Activated naive CD4-positive, alpha-beta T cell treated with anti-CD3 and anti-CD28 coated beads, Interleukin-2, amount 50 U/mL, for 24 hours (primary cell): ENCODE results near the gene ASB18.
A peak's percentile ranks its signal among the peaks of the same experiment; 100 is the strongest.

Experiments
- H3K27ac Mint-ChIP-seq: one replicate; pipeline ENCODE4 v1.8.0; 2021; ENCODE audit warnings: mild to moderate bottlenecking, mixed read lengths
- H3K27me3 Mint-ChIP-seq: one replicate; pipeline ENCODE4 v1.8.0; 2021; ENCODE audit warnings: mixed read lengths
- H3K36me3 Mint-ChIP-seq: one replicate; pipeline ENCODE4 v1.8.0; 2021; ENCODE audit warnings: mixed read lengths
- H3K4me1 Mint-ChIP-seq: one replicate; pipeline ENCODE4 v1.8.0; 2021; ENCODE audit warnings: mixed read lengths
- H3K4me3 Mint-ChIP-seq: one replicate; pipeline ENCODE4 v1.8.0; 2021; ENCODE audit warnings: mild to moderate bottlenecking, mixed read lengths
- H3K9me3 Mint-ChIP-seq: one replicate; pipeline ENCODE4 v1.8.0; 2021; ENCODE audit warnings: mixed read lengths

The ASB18 gene

DNA sequence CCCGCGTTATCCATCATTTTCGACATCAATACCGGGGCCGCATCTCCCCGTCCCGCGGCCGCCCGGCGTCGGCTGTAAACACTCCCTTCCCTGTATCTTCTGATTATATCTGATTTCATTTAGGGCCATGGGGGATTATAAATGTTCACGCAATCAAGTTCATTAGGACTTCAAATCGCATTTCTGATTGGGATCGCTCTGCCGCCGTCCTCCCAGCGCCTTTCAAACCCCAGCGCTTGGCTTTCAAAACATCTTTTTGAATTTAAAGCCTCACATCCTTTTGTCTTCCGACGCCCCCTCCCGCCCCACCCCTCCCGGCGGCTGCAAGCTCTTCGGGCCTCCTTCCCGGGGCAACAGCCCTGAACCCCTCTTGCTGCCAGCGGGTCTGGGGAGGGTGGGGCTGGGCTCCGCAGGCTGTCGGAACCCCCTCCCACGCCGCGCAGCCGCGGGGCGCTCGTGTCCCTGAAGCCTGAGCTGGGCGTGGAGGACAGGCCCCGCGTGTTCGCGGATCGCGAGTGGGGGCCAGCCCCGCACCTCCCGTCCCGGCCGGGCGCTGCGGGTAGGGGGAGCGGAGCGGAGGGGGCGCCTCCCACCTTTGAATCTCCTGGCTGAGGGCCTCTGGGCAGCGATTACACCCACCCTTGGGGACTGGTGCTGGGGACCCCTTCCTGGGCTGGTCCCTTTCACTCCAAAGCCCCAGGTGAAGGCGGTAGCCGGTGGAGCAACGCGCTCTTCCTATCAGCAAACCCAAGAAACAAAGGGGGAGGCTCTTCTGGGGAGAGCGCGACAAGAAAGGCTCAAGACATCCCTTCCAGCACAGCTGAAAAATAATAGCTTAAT lies 84.8 kb downstream of the ASB18 start:
- Mint-ChIP-seq H3K4me1 (peaks cover 19% of the 10 kb centered on the region), H3K4me3 (no peak overlapping the region), H3K9me3 (no peaks in the 10 kb centered on the region), H3K27ac (no peak overlapping the region), H3K36me3 (no peaks in the 10 kb centered on the region), H3K27me3 (peaks cover 57% of the 10 kb centered on the region)

DNA sequence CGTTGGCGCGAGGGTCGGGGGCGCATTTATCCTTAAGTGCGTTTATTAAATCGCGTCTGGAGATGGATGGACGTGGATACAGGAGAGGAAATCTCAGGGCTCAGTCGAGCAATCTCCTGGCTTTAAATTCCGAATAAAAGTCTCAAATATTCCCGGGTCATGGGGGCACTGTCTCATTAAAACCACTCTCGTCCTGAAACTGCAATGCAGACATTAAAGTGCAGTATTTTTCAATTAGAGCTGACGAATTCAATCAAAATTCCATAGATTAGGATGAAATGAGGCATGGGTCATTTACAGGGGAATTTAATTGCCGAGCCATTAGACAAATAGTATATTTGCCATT lies 85.3 kb downstream of the ASB18 start:
- Mint-ChIP-seq H3K9me3 (no peaks in the 10 kb centered on the region), H3K4me3 (no peak overlapping the region), H3K36me3 (no peaks in the 10 kb centered on the region), H3K27ac (no peak overlapping the region), H3K27me3 (peaks cover 61% of the 10 kb centered on the region), H3K4me1 (peaks cover 19% of the 10 kb centered on the region)

DNA sequence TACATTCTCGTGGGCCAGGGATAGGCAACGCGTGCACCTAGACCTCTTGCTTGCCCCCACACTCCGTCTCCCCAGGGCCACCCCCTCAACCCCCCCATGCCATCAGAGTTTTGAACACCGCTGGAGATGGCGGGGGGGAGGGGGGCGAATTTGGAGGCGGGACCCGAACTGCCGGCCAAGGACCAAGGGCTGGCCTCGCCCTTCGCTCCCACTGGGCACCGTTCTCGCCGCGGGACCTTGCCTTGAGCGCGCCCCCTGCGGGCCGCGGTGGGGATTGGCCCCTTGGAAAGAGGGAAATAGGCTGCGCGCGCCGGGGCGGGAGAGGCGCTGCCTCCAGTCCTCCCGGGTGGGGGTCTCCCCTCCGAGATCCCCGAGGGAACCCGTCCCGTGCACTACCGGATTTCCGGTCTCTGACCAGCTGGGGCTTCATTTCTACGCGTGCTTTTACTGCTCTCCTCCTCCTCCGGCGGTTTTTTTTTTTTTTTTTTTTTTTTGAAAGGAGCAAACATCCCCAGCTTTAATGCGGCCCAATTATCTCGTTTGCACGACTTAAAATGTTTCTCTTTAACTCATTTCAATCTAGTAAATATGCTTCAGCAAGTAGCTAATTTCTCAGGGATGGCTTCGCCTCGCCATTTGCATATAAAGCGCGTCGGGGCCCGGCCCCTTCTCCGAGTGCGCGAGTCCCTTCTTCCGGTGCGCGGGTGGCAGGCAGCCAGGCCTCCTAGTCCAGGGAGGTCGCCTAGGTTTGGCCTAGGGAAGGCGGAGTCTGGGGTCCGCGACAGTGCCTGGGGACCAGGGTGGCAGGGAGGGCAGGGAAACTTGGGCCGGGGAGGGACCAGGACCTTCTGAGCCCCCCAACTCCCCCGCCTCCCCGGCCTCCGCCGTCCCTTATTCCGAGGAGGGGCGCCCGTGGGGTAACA lies 86.0 kb downstream of the ASB18 start:
- peaks cover 59% of the 10 kb centered on the region for H3K27me3 Mint-ChIP-seq
- no peaks in the 10 kb centered on the region for H3K9me3 Mint-ChIP-seq
- no peak overlapping the region for H3K4me3 Mint-ChIP-seq
- H3K4me1 Mint-ChIP-seq: peaks cover 19% of the 10 kb centered on the region
- no peaks in the 10 kb centered on the region for H3K36me3 Mint-ChIP-seq
- no peak overlapping the region for H3K27ac Mint-ChIP-seq

DNA sequence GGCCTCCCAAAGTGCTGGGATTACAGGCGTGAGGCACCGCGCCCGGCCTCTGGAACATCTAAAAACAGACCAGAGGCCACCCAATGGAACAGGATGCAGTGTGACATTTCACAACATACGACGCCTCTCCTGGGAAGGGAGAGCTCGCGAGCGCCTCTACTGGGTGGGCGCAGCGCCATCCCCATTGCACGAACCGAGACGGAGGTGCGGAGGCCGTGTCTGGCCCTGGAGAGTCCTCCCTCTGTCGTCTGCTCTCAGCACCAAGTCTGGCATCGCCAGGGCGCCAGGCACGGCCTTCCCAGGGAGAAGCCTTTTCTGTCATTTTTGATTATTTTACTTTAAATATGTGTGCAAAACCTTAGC lies 86.6 kb downstream of the ASB18 start:
- Mint-ChIP-seq H3K27ac (no peak overlapping the region), H3K36me3 (no peaks in the 10 kb centered on the region), H3K4me1 (peaks cover 19% of the 10 kb centered on the region)

DNA sequence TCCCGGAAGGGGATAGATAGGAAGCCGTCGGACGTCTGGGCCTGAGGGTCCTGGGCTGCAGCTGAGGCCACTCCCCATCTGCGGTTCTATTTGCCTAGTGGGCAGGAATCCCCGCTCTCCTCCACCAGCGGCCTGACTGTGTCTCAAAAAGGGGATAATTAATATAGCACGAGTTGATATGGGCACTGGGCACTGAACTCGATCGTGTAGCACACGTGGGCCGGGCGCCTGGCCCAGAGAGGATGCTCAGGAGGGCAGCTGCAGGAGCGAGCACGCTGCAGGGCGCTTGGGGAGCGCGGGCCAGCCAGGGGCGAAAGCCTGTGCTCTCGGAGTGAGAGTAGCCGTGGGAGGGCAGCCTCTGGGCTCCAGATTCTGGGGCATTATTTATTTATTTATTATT lies 87.3 kb downstream of the ASB18 start:
- H3K27ac Mint-ChIP-seq: no peak overlapping the region
- H3K4me1 Mint-ChIP-seq: peaks cover 21% of the 10 kb centered on the region
- H3K9me3 Mint-ChIP-seq: no peaks in the 10 kb centered on the region
- H3K27me3 Mint-ChIP-seq: peaks cover 51% of the 10 kb centered on the region
- H3K36me3 Mint-ChIP-seq: no peaks in the 10 kb centered on the region
- H3K4me3 Mint-ChIP-seq: no peak overlapping the region

More for the DNA sequence above, 86.6 kb downstream of the ASB18 start:
- peaks cover 54% of the 10 kb centered on the region for H3K27me3 Mint-ChIP-seq
- no peaks in the 10 kb centered on the region for H3K9me3 Mint-ChIP-seq
- H3K4me3 Mint-ChIP-seq: no peak overlapping the region

DNA sequence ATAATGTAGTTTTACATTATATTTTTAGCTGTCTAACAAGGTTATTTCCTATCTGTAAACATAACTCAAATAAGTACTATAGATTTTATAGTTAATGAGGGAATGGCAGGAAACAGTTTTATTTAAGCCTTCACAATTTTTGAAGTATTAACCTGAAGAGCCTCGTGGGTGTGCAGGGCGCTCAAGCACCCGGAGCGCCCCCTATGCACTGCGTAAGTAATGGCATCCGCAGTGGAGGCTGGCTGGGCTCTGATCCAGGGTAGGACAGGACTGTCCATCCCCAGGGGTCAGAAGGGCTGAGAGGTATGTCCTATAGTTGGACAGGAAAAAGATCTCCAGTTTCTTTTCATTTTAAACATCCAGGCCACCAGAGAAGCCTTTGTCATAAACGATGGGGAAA lies 87.8 kb downstream of the ASB18 start:
- H3K36me3 Mint-ChIP-seq: no peaks in the 10 kb centered on the region
- H3K27me3 Mint-ChIP-seq: peaks cover 51% of the 10 kb centered on the region
- H3K9me3 Mint-ChIP-seq: no peaks in the 10 kb centered on the region
- no peak overlapping the region for H3K4me3 Mint-ChIP-seq
- H3K4me1 Mint-ChIP-seq: peaks cover 22% of the 10 kb centered on the region
- H3K27ac Mint-ChIP-seq: no peak overlapping the region

DNA sequence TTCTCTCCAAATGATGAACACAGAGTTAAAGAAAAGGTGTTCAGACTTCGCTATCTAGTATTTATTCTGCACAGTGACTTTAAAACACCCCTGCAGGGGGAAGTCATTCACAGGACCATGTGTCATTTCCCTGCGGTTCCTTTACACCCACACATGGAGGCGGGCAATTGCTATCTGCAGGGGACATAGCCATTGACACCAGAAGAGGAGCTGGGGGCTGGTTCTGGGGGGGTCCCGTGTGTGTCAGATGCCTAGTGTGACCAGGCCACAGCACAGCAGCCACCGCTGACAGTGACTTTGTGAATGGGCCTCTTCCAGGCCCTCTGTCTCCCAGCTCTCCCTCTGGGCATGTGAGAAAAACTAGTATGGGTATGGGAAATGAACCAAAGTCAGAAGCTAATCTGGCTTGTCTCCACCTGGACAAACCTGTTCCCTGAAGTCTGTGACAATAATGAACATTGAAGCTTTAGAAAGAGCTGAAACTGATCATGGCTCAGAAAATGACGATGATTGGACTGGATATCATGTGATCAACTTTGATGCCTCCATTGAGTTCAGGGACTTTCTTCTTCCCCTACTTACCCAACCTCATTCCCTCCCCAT lies 88.6 kb downstream of the ASB18 start:
- Mint-ChIP-seq H3K27ac (no peak overlapping the region), H3K4me3 (no peak overlapping the region), H3K9me3 (no peaks in the 10 kb centered on the region), H3K4me1 (peaks cover 19% of the 10 kb centered on the region), H3K27me3 (peaks cover 49% of the 10 kb centered on the region), H3K36me3 (no peaks in the 10 kb centered on the region)

DNA sequence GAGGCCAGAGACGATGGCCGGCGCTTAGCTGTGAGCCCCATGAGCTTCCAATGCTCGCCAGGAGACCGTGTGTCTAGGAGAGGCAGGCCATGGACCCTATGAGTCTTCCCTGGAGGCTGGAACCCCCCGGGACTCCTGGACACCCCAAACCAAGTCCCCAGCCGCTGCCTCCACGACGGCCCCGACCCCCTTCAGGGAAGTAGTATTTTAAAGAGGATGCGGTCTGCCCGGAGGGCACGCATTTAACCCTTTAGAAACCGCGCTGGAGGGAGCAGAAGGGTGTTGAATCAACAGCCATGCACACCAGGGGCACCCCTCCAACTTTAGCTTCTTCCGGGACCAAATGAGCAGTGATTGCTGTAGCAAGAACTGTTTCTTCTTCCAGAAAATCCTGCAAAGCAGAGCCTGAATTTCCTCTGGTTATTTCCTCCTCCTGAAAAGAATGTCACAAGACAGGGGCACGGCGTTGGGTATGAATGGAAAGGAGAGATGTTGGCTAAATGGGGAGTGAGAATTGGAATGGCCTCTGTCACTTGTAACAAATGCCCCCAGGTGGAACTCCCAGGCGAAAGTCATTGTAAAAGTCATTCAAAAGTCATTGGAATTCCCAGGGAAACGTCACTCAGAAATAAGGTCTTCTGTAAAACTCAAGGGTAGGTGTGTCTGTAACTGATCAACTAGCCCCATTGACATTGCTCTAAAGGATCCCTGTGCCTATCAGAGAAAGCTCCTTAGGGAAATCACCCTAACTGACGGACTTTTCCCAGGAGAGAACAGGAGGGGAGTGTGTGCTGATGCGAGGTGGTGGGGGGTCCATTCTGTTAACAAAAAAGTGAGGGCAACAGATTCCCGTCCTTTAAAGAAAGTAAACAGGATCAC lies 90.2 kb downstream of the ASB18 start:
- H3K27ac Mint-ChIP-seq: no peak overlapping the region
- peaks cover 12% of the 10 kb centered on the region for H3K4me1 Mint-ChIP-seq
- peaks cover 53% of the 10 kb centered on the region for H3K27me3 Mint-ChIP-seq
- no peaks in the 10 kb centered on the region for H3K36me3 Mint-ChIP-seq
- H3K9me3 Mint-ChIP-seq: no peaks in the 10 kb centered on the region
- no peak overlapping the region for H3K4me3 Mint-ChIP-seq

DNA sequence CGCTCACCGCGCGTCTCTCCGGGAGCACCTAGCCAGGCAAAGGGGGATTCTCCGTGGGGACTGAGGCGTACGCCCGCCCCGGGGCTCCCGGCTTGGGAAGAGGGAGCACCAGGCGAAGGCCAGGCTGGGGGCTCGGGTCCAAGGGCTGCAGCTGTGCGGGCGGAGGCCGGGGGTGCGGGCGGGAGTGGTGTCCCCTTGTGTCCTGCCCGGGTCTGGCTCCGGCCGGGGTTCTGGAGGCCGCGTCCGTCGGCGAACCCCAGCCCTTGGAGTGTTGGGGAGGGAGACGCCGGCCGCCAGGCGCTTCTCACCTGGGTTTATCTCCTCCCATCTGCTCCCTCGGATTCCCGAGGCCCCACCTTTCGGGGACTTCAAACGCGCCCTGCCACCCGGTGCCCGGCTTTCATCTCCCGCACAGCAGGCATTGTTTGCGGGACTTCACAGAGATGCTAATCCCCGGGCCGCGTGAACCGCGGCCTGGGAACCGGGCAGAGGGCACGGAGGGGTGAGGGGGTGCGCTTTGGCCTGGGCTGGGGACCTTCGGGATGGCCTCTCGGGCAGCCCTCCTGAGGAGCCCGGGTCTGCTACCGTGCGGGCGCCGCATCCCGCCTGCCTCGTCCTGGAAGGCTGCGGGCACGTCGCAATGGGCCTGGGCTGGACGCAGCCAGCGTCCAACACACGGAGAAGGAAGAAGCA lies 91.0 kb downstream of the ASB18 start:
- no peak overlapping the region for H3K4me3 Mint-ChIP-seq
- H3K36me3 Mint-ChIP-seq: no peaks in the 10 kb centered on the region
- no peak overlapping the region for H3K27ac Mint-ChIP-seq
- H3K4me1 Mint-ChIP-seq: peaks cover 6% of the 10 kb centered on the region
- H3K27me3 Mint-ChIP-seq: peaks cover 51% of the 10 kb centered on the region
- H3K9me3 Mint-ChIP-seq: no peaks in the 10 kb centered on the region

DNA sequence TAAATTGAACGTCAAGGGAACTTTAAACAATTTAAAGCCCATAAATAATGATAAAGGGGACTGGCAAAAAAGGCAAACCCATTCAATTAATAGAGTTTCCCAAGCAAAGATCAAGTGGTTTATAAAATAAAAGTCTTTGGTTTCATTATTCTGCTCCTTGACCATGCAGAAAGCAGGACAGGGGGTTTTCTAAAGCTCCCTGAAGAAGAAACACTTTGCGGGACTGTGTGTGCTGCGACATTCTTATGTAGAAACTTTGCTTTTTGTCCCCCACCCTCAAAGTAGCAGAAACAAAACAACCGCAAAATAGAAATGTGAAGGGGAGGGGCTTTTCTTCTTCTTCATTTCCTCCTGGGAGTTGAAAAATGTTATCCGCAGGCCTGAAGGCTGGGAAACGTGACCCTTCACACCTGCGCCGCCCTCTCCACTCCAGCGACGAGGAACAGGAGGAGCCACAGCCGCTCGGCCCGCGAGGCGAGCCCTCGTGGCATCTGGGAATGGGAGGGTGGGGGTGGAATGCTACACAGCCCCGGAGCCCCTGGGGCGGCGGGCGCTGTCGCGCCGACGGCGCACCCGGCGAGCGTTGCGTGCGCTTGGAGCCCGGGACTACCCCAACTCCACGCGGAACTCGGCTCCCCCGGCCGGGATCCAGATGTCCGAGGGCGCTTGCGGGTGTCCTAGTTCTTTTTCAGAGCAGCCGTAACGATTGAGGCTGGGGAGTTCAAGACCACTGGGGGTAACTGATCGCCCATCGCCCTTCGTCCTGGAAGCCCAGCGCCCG lies 91.8 kb downstream of the ASB18 start:
- Mint-ChIP-seq H3K4me3 (no peak overlapping the region), H3K27me3 (peaks cover 48% of the 10 kb centered on the region), H3K27ac (no peak overlapping the region), H3K36me3 (no peaks in the 10 kb centered on the region), H3K9me3 (no peaks in the 10 kb centered on the region), H3K4me1 (peaks cover 6% of the 10 kb centered on the region)

DNA sequence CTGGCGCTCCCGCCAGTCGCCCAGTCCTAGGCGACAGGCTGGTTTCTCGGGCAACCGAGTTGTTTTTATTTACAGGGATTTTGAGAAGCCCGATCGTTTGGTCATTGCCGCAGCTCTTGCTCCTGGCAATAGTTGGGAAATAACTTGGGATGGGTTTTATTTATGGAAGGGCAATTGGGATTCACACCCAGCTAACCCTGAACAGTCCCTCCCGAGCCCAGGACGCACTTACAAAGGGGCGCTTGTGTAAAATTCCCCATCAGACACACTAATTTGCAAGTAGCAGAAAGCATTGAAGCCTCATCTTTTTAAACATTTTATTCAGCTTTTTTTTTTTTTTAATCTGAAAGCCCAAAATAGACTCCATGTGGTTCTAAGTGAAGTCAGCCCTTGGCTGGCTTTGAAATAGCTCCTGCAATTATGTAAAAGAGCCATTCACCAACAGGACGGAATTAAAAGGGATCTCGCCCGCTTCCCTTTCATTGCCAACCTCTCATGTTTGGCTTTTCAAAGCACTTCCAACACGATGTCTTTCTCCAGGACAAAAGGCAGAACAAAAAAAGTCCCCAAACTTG lies 92.4 kb downstream of the ASB18 start:
- no peaks in the 10 kb centered on the region for H3K36me3 Mint-ChIP-seq
- H3K27ac Mint-ChIP-seq: no peak overlapping the region
- H3K27me3 Mint-ChIP-seq: peaks cover 47% of the 10 kb centered on the region
- H3K4me3 Mint-ChIP-seq: no peak overlapping the region
- H3K4me1 Mint-ChIP-seq: peaks cover 7% of the 10 kb centered on the region
- no peaks in the 10 kb centered on the region for H3K9me3 Mint-ChIP-seq

DNA sequence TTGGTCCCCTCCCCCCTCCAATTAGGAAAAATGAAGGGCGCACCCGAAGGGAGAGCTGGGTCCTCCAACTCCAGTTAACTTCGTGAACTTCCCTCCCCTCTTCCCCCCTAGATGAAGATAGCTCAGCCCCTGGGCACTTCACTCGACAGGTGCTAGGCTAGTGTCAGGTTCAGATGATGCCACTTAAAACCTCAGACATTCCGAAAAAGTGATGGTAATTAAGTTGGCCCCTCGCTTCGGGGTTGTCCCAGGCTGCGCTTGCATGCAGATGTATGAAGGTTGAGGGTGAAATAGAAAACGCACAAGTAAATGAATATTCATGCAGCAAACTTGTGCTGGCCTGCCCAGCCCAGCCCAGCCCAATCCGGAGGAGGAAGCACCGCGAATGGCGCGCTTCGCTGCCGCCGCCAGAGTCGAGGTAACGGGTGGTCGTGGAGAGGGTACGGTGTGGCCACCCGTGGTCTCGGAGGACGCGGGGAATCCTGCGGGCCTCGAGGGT lies 93.0 kb downstream of the ASB18 start:
- peaks cover 49% of the 10 kb centered on the region for H3K27me3 Mint-ChIP-seq
- H3K36me3 Mint-ChIP-seq: no peaks in the 10 kb centered on the region
- H3K4me3 Mint-ChIP-seq: no peak overlapping the region
- peaks cover 13% of the 10 kb centered on the region for H3K4me1 Mint-ChIP-seq
- no peak overlapping the region for H3K27ac Mint-ChIP-seq
- H3K9me3 Mint-ChIP-seq: no peaks in the 10 kb centered on the region

DNA sequence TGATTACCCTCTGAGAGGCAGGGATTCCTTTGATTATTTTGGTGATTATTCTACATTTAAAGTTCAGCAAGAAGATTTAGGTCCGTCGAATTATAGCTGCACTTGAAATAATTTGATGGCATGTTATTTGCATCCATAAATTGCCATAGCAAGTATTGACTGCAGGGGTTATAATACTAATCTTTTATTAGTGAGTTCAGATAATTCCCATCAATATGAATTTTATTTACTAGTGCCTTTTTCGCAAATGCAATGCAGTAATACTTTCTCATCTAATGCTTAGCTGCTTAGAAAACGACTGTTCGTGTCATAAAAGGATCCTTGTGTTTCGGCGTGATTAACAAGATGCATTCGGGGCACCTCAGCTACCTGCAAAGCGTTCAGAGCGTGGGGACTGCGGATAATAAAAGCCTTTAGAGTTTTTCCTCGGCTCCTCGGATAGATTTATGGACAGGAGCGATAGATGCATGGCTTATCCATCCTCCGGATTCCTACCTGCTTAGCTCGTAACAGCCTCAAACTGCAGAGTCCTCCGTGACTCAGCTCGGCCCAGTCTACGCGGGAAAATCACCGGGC lies 93.5 kb downstream of the ASB18 start:
- Mint-ChIP-seq H3K4me3 (no peak overlapping the region), H3K9me3 (no peaks in the 10 kb centered on the region), H3K4me1 (peaks cover 13% of the 10 kb centered on the region), H3K27me3 (peaks cover 48% of the 10 kb centered on the region), H3K27ac (peak overlapping the region; percentile 65), H3K36me3 (no peaks in the 10 kb centered on the region)
